HEK293T (cell line): ENCODE measurements around the gene AR.

Source experiments
- BHLHE40 ChIP-seq: fragments of 450-650 bp; IDR thresholded peaks from 2 replicates; pipeline ENCODE4 v1.6.1; 2016; ENCODE audit warnings: mild to moderate bottlenecking, moderate library complexity, borderline replicate concordance
- FOXA1 ChIP-seq: fragments of 450-650 bp; IDR thresholded peaks from 2 replicates; pipeline ENCODE4 v1.6.1; 2016; ENCODE audit warnings: mild to moderate bottlenecking
- FOXM1 ChIP-seq: fragments of 450-650 bp; IDR thresholded peaks from 2 replicates; pipeline ENCODE4 v1.6.1; 2017; ENCODE audit warnings: mild to moderate bottlenecking, borderline replicate concordance
- LEF1 ChIP-seq: fragments of 450-650 bp; IDR thresholded peaks from 2 replicates; pipeline ENCODE4 v1.6.1; 2017; ENCODE audit warnings: mild to moderate bottlenecking, borderline replicate concordance
- SUZ12 ChIP-seq: fragments of 450-650 bp; IDR thresholded peaks from 2 replicates; pipeline ENCODE4 v1.6.1; 2016; ENCODE audit warnings: mild to moderate bottlenecking
- TARDBP ChIP-seq: fragments of 450-650 bp; IDR thresholded peaks from 2 replicates; pipeline ENCODE4 v1.6.1; 2016

DNA sequence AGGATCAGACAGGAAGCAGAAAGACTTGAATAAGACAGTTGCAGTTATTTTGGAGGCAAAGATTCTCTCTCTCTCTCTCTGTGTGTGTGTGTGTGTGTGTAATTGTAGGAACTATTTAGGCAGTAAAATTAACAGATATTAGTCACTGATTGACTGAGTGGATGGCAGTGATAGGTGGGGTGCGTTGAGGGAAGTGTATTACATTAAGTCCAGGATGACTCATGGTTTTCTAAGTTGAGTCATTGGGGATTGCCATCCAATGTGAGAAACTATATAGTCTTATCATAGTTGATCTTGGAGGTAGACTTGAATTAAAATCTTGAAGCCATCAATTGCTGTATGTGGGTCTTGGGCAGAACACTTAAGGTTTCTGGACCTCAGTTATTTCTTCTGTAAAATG, 75.4 kb downstream of the AR start:
- TF ChIP-seq LEF1 (no peak), BHLHE40 (no peak), FOXA1 (no peak), TARDBP (no peak), SUZ12 (no peak), FOXM1 (no peak)
